ENCODE results near the gene HSF5.
"Not testable (repeated sequence)": the region's sequence is repeated elsewhere in the genome, so short reads cannot be mapped to it uniquely, and the experiment has no call there.

The HSF5 gene

GRCh38 chr17:58488428-58488890, 251 bp upstream of the HSF5 start:
- TF ChIP-seq CTCF (IDR thresholded peaks at IDR 0.05; ENCODE audit: borderline replicate concordance, control extremely low read depth, extremely low read depth, insufficient read depth, missing control alignments), result no peak
- DNase-seq (ENCODE audit: low spot score), result no peak
- in situ Hi-C loops (cut with MboI; ENCODE audit: low sequenced_read_pairs, unreplicated experiment), result no loop called here

- in situ Hi-C loops (cut with MboI; ENCODE audit: low sequenced_read_pairs, unreplicated experiment), result no loop called here
- TF ChIP-seq CTCF (IDR thresholded peaks at IDR 0.05; ENCODE audit: borderline replicate concordance, control extremely low read depth, extremely low read depth, insufficient read depth, missing control alignments), result no peak
- DNase-seq (ENCODE audit: low spot score), result no peak
Observed at GRCh38 chr17:58484600-58484999, 3.6 kb downstream of the HSF5 start.

- in situ Hi-C loops (cut with MboI; ENCODE audit: low sequenced_read_pairs, unreplicated experiment), result not testable (repeated sequence)
Observed at GRCh38 chr17:58481798-58482197, 6.4 kb downstream of the HSF5 start.

GRCh38 chr17:58480090-58480489, 8.1 kb downstream of the HSF5 start:
- in situ Hi-C loops (cut with MboI; ENCODE audit: low sequenced_read_pairs, unreplicated experiment), result no loop called here
- no peak for DNase-seq (ENCODE audit: low spot score)
- TF ChIP-seq CTCF (IDR thresholded peaks at IDR 0.05; ENCODE audit: borderline replicate concordance, control extremely low read depth, extremely low read depth, insufficient read depth, missing control alignments), result no peak

More at GRCh38 chr17:58481798-58482197, 6.4 kb downstream of the HSF5 start:
- DNase-seq (ENCODE audit: low spot score), result not testable (repeated sequence)

- no peak for TF ChIP-seq CTCF (IDR thresholded peaks at IDR 0.05; ENCODE audit: borderline replicate concordance, control extremely low read depth, extremely low read depth, insufficient read depth, missing control alignments)
- in situ Hi-C loops (cut with MboI; ENCODE audit: low sequenced_read_pairs, unreplicated experiment), result no loop called here
- no peak for DNase-seq (ENCODE audit: low spot score)
Observed at GRCh38 chr17:58476812-58477211, 11.4 kb downstream of the HSF5 start.

GRCh38 chr17:58475985-58476384, 12.2 kb downstream of the HSF5 start:
- DNase-seq (ENCODE audit: low spot score), result no peak
- no peak for TF ChIP-seq CTCF (IDR thresholded peaks at IDR 0.05; ENCODE audit: borderline replicate concordance, control extremely low read depth, extremely low read depth, insufficient read depth, missing control alignments)
- in situ Hi-C loops (cut with MboI; ENCODE audit: low sequenced_read_pairs, unreplicated experiment), result no loop called here

GRCh38 chr17:58470356-58470755, 17.9 kb downstream of the HSF5 start:
- in situ Hi-C loops (cut with MboI; ENCODE audit: low sequenced_read_pairs, unreplicated experiment), result no loop called here
- TF ChIP-seq CTCF (IDR thresholded peaks at IDR 0.05; ENCODE audit: borderline replicate concordance, control extremely low read depth, extremely low read depth, insufficient read depth, missing control alignments), result no peak
- DNase-seq (ENCODE audit: low spot score), result no peak

All from GM13976 (cell line).